H9 (cell line): ENCODE results near the gene OSBP2. TPM values are rescaled to one million over a fixed set of nuclear protein-coding genes. Genes with fewer than 3 reads are reported as not detected.

Source experiments
- DNase-seq: peaks from one replicate; pipeline ENCODE4 v3.0.0-alpha.2; 2017
- H2AFZ ChIP-seq: one replicate; pipeline ENCODE4 v1.6.1; 2013; ENCODE audit warnings: mild to moderate bottlenecking, low read length, control low read depth, moderate library complexity
- H2AK5ac ChIP-seq: 2 replicates; pipeline ENCODE4 v1.6.1; 2013; ENCODE audit warnings: low read length, control low read depth, mixed read lengths; ENCODE audit not compliant: insufficient read length
- H2BK120ac ChIP-seq: one replicate; pipeline ENCODE4 v1.6.1; 2013; ENCODE audit warnings: low read depth, mild to moderate bottlenecking, low read length, control low read depth, inconsistent platforms; ENCODE audit not compliant: poor library complexity, severe bottlenecking
- H2BK12ac ChIP-seq: 2 replicates; pipeline ENCODE4 v1.6.1; 2013; ENCODE audit warnings: low read length, control low read depth, mixed read lengths, low read depth; ENCODE audit not compliant: insufficient read length
- H2BK15ac ChIP-seq: 2 replicates; pipeline ENCODE4 v1.6.1; 2013; ENCODE audit warnings: low read depth, low read length, control low read depth
- H2BK20ac ChIP-seq: one replicate; pipeline ENCODE4 v1.6.1; 2013; ENCODE audit warnings: low read depth, mild to moderate bottlenecking, low read length, control low read depth, inconsistent platforms; ENCODE audit not compliant: poor library complexity, severe bottlenecking
- H2BK5ac ChIP-seq: 2 replicates; pipeline ENCODE4 v1.6.1; 2013; ENCODE audit warnings: low read length, control low read depth, mixed read lengths; ENCODE audit not compliant: insufficient read length
- H3K14ac ChIP-seq: 2 replicates; pipeline ENCODE4 v1.6.1; 2013; ENCODE audit warnings: low read length, control low read depth; ENCODE audit not compliant: insufficient read depth
- H3K18ac ChIP-seq: 2 replicates; pipeline ENCODE4 v1.6.1; 2013; ENCODE audit warnings: low read depth, mild to moderate bottlenecking, mixed read lengths, low read length, control low read depth; ENCODE audit not compliant: insufficient read length
- H3K23ac ChIP-seq: 2 replicates; pipeline ENCODE4 v1.6.1; 2013; ENCODE audit warnings: low read length, control low read depth, mixed read lengths, low read depth; ENCODE audit not compliant: insufficient read length
- H3K23me2 ChIP-seq: 2 replicates; pipeline ENCODE4 v1.6.1; 2013; ENCODE audit warnings: low read depth, mild to moderate bottlenecking, mixed read lengths, low read length, control low read depth; ENCODE audit not compliant: insufficient read length, poor library complexity, severe bottlenecking
- H3K27ac ChIP-seq: 2 replicates; pipeline ENCODE4 v1.5.1; 2013; ENCODE audit warnings: low read length, control low read depth, mixed read lengths, low read depth; ENCODE audit not compliant: insufficient read length
- H3K27me3 ChIP-seq: 2 replicates; pipeline ENCODE4 v1.6.1; 2013; ENCODE audit warnings: low read length, control low read depth, inconsistent platforms; ENCODE audit not compliant: insufficient read depth
- H3K4ac ChIP-seq: 2 replicates; pipeline ENCODE4 v1.6.1; 2013; ENCODE audit warnings: low read depth, mild to moderate bottlenecking, control low read depth, inconsistent platforms, low read length, moderate library complexity
- H3K4me1 ChIP-seq: 2 replicates; pipeline ENCODE4 v1.6.1; 2013; ENCODE audit warnings: low read length, control low read depth, inconsistent platforms; ENCODE audit not compliant: insufficient read depth
- H3K4me2 ChIP-seq: 2 replicates; pipeline ENCODE4 v1.6.1; 2013; ENCODE audit warnings: low read length, control low read depth, mixed read lengths; ENCODE audit not compliant: insufficient read length, insufficient read depth
- H3K56ac ChIP-seq: 2 replicates; pipeline ENCODE4 v1.6.1; 2013; ENCODE audit warnings: low read depth, mild to moderate bottlenecking, mixed read lengths, low read length, control low read depth; ENCODE audit not compliant: insufficient read length
- H3K79me1 ChIP-seq: 2 replicates; pipeline ENCODE4 v1.6.1; 2013; ENCODE audit warnings: low read depth, mild to moderate bottlenecking, moderate library complexity, low read length, control low read depth, inconsistent platforms; ENCODE audit not compliant: insufficient read depth, poor library complexity, severe bottlenecking
- H3K79me2 ChIP-seq: 2 replicates; pipeline ENCODE4 v1.6.1; 2013; ENCODE audit warnings: low read length, control low read depth, inconsistent platforms; ENCODE audit not compliant: insufficient read depth
- H3K9ac ChIP-seq: 2 replicates; pipeline ENCODE4 v1.6.1; 2013; ENCODE audit warnings: low read length, control low read depth, mixed read lengths; ENCODE audit not compliant: insufficient read length; ENCODE audit errors: extremely low read depth
- H3K9me3 ChIP-seq: one replicate; pipeline ENCODE4 v1.6.1; 2013; ENCODE audit warnings: low read depth, low read length, inconsistent platforms; ENCODE audit not compliant: control insufficient read depth
- H3T11ph ChIP-seq: one replicate; pipeline ENCODE4 v1.6.1; 2013; ENCODE audit warnings: mild to moderate bottlenecking, low read length, control low read depth, inconsistent platforms
- H4K20me1 ChIP-seq: one replicate; pipeline ENCODE4 v1.6.1; 2013; ENCODE audit not compliant: control insufficient read depth, insufficient read length, insufficient read depth
- H4K5ac ChIP-seq: 2 replicates; pipeline ENCODE4 v1.6.1; 2013; ENCODE audit warnings: low read depth, mild to moderate bottlenecking, mixed read lengths, low read length, control low read depth; ENCODE audit not compliant: insufficient read length
- H4K8ac ChIP-seq: replicated peaks from 2 replicates; pipeline ENCODE4 v1.6.1; 2013; ENCODE audit warnings: low read length, control low read depth, mixed read lengths, low read depth; ENCODE audit not compliant: insufficient read length
- H4K91ac ChIP-seq: 2 replicates; pipeline ENCODE4 v1.6.1; 2013; ENCODE audit warnings: low read depth, mild to moderate bottlenecking, moderate library complexity, mixed read lengths, low read length, control low read depth; ENCODE audit not compliant: insufficient read length
- H3K27ac Mint-ChIP-seq, 3 experiments: 2 replicates in 2 of 3; 3 replicates in 1 of 3; pipeline ENCODE4 v1.8.0; 2020 to 2021; ENCODE audit warnings: mixed read lengths in 3 of 3, mild to moderate bottlenecking in 1 of 3, moderate library complexity in 1 of 3
- H3K27me3 Mint-ChIP-seq: 2 replicates; pipeline ENCODE4 v1.8.0; 2021; ENCODE audit warnings: low read depth, mild to moderate bottlenecking, moderate library complexity, mixed read lengths
- H3K36me3 Mint-ChIP-seq, 3 experiments: 2 replicates in 2 of 3; 3 replicates in 1 of 3; pipeline ENCODE4 v1.8.0; 2020 to 2021; ENCODE audit warnings: low read depth in 3 of 3, mixed read lengths in 3 of 3; ENCODE audit not compliant: insufficient read depth in 1 of 3
- H3K4me1 Mint-ChIP-seq, 2 experiments: 2 replicates each; pipeline ENCODE4 v1.8.0; 2020; ENCODE audit warnings: mixed read lengths in 2 of 2
- H3K4me3 Mint-ChIP-seq, 2 experiments: 2 replicates in 1 of 2; 3 replicates in 1 of 2; pipeline ENCODE4 v1.8.0; 2020 to 2021; ENCODE audit warnings: mild to moderate bottlenecking in 2 of 2, mixed read lengths in 2 of 2, moderate library complexity in 1 of 2
- H3K9me3 Mint-ChIP-seq, 2 experiments: 2 replicates in 1 of 2; 3 replicates in 1 of 2; pipeline ENCODE4 v1.8.0; 2020; ENCODE audit warnings: mild to moderate bottlenecking in 2 of 2, mixed read lengths in 2 of 2, moderate library complexity in 1 of 2
- WGBS: extraction: QIAGEN DNeasy Blood & Tissue Kit; methylation state at CpG from one replicate; pipeline ENCODE4 v1.1.7; 2013; ENCODE audit warnings: missing lambda C conversion rate, low lambda C conversion rate, mixed read lengths; ENCODE audit not compliant: insufficient read length; ENCODE audit errors: extremely low coverage; 5-methylcytosine and 5-hydroxymethylcytosine counted together
- total RNA-seq: library from RNA; stranded (reverse); gene quantifications from 2 replicates; pipeline ENCODE4 v1.2.1, GENCODE V29; 2021
- TF ChIP-seq, protein P1 (sequence below): fragments of 200-600 bp; sonication (generic); conservative IDR thresholded peaks from 3 replicates; pipeline ENCODE4 v1.8.0; 2021; ENCODE audit warnings: antibody characterized with exemption, mild to moderate bottlenecking

OSBP2 gene
- total RNA-seq, 1 experiment from 2014 or later, result 3.4 TPM

DNA sequence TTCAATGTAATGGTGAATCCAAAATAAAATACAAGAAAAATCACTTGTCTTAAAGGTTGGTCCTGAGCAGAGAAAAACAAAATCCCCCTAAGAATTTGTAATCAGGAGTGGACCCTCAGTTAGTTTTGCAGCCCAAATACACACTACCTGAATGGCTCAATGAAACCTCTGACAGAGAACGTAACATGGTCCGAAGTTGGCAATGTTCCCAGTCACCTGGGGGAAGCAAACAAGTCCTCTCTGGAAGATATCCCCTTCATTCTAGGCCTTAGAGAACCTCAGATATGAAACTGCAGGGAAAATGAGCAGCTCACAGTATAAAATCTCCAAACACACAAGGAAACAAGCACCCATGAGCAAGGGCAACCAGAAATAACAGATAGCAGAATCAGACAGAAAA lies 215.7 kb downstream of the OSBP2 start:
- no peak overlapping the region for H2AFZ ChIP-seq
- no peak overlapping the region for H3K4me3 Mint-ChIP-seq
- no peak overlapping the region for H3K9ac ChIP-seq
- H2BK5ac ChIP-seq, result no peak overlapping the region
- no peak overlapping the region for H4K8ac ChIP-seq
- no peak overlapping the region for H3T11ph ChIP-seq
- no peak overlapping the region for H3K14ac ChIP-seq
- no peak overlapping the region for H3K27ac Mint-ChIP-seq
- H3K4me1 Mint-ChIP-seq, result no peaks in the 10 kb centered on the region
- H2BK20ac ChIP-seq, result no peak overlapping the region
- H2BK15ac ChIP-seq, result no peak overlapping the region
- no peak for DNase-seq
- whole genome bisulfite sequencing, result no CpG with 5 or more reads among the region's 2 CpGs
- H3K4me2 ChIP-seq, result no peak overlapping the region
- H3K23me2 ChIP-seq, result no peaks in the 10 kb centered on the region
- H3K27ac ChIP-seq, result no peak overlapping the region
- H3K79me1 ChIP-seq, result no peaks in the 10 kb centered on the region
- TF ChIP-seq, protein P1, sequence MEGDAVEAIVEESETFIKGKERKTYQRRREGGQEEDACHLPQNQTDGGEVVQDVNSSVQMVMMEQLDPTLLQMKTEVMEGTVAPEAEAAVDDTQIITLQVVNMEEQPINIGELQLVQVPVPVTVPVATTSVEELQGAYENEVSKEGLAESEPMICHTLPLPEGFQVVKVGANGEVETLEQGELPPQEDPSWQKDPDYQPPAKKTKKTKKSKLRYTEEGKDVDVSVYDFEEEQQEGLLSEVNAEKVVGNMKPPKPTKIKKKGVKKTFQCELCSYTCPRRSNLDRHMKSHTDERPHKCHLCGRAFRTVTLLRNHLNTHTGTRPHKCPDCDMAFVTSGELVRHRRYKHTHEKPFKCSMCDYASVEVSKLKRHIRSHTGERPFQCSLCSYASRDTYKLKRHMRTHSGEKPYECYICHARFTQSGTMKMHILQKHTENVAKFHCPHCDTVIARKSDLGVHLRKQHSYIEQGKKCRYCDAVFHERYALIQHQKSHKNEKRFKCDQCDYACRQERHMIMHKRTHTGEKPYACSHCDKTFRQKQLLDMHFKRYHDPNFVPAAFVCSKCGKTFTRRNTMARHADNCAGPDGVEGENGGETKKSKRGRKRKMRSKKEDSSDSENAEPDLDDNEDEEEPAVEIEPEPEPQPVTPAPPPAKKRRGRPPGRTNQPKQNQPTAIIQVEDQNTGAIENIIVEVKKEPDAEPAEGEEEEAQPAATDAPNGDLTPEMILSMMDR, result no peak
- no peak overlapping the region for H3K56ac ChIP-seq
- H4K20me1 ChIP-seq, result no peaks in the 10 kb centered on the region
- peaks cover under 1 to 2% of the 10 kb centered on the region in 2 experiments; a peak in 3 of 5 replicates for H3K9me3 Mint-ChIP-seq
- H3K79me2 ChIP-seq, result no peaks in the 10 kb centered on the region
- no peaks in the 10 kb centered on the region for H3K27me3 Mint-ChIP-seq
- H3K23ac ChIP-seq, result no peak overlapping the region
- no peaks in the 10 kb centered on the region for H3K27me3 ChIP-seq
- no peak overlapping the region for H3K4ac ChIP-seq
- H2BK120ac ChIP-seq, result no peak overlapping the region
- H2AK5ac ChIP-seq, result no peak overlapping the region
- no peak overlapping the region for H4K5ac ChIP-seq
- H3K36me3 Mint-ChIP-seq, result peaks cover 5 to 12% (median 7%) of the 10 kb centered on the region in 3 experiments; a peak in 6 of 7 replicates
- no peaks in the 10 kb centered on the region for H3K4me1 ChIP-seq
- H3K18ac ChIP-seq, result no peak overlapping the region
- no peaks in the 10 kb centered on the region for H3K9me3 ChIP-seq
- no peak overlapping the region for H2BK12ac ChIP-seq
- H4K91ac ChIP-seq, result no peak overlapping the region
